GM06990 (cell line): Measurements from ENCODE around the gene AFAP1.

ENCODE experiments used
- DNase-seq: peaks from one replicate; pipeline ENCODE4 v3.0.0-alpha.2; 2011; ENCODE audit not compliant: insufficient read length; ENCODE audit errors: extremely low read depth
- H3K27me3 ChIP-seq: replicated peaks from 2 replicates; pipeline ENCODE4 v1.6.0; 2011; ENCODE audit warnings: low read length; ENCODE audit not compliant: control insufficient read depth, insufficient read depth
- H3K36me3 ChIP-seq: 2 replicates; pipeline ENCODE4 v1.5.1; 2011; ENCODE audit warnings: low read length; ENCODE audit not compliant: control insufficient read depth, insufficient read depth
- H3K4me3 ChIP-seq: replicated peaks from 2 replicates; pipeline ENCODE4 v1.5.1; 2011; ENCODE audit warnings: low read depth, mild to moderate bottlenecking, control low read depth, low read length
- CTCF ChIP-seq: IDR thresholded peaks from 2 replicates; pipeline ENCODE4 v1.5.1; 2011; ENCODE audit warnings: low read length, control low read depth, mild to moderate bottlenecking, inconsistent platforms; ENCODE audit not compliant: insufficient read depth, poor library complexity, severe bottlenecking

The AFAP1 gene

GRCh38 chr4:7806338-7807090, 133.1 kb downstream of the AFAP1 start:
- H3K27me3 ChIP-seq: peaks cover 1% of the 10 kb centered on the region; the same call in 1 of the 2 replicates
- H3K36me3 ChIP-seq: no peaks in the 10 kb centered on the region
- H3K4me3 ChIP-seq: no peak overlapping the region
- TF ChIP-seq CTCF: no peak
- no peak for DNase-seq

GRCh38 chr4:7805533-7806337, 133.9 kb downstream of the AFAP1 start:
- H3K27me3 ChIP-seq: peaks cover 1% of the 10 kb centered on the region; the same call in 1 of the 2 replicates
- no peak for DNase-seq
- H3K36me3 ChIP-seq: no peaks in the 10 kb centered on the region
- H3K4me3 ChIP-seq: no peak overlapping the region
- no peak for TF ChIP-seq CTCF

DNA sequence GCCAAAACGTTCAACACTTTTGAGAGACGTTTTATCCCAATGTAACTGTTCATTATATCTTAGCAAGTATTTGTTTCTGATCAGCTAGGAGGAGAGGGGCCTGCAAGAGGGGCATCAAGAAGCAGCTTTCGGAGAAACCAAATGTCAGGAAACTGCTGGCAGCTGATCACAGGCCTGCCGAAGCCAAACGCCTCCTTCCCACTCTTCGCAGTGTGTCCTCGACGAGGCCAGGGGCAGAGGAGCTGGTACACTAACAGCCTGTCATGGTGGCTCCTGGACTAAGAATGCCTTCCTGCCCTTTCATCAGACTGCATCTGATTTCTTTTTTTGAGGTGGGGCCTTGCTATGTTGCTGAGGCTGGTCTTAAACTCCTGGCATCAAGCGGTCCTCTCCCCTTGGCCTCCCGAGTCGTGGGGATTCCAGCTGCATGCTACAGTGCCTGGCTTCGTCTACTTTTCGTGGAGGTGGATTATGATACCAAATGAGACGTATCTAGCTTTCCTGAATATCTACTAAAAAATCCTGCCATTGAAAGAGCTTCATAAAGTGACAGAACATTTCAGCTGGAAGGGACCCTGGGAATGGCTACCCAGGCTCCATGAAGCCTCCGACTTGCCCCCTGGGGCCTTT, 134.8 kb downstream of the AFAP1 start:
- TF ChIP-seq CTCF: no peak
- no peaks in the 10 kb centered on the region for H3K36me3 ChIP-seq
- peaks cover 1% of the 10 kb centered on the region; the same call in 1 of the 2 replicates for H3K27me3 ChIP-seq
- no peak for DNase-seq
- no peak overlapping the region for H3K4me3 ChIP-seq

- H3K36me3 ChIP-seq: no peaks in the 10 kb centered on the region
- H3K27me3 ChIP-seq: peaks cover 1% of the 10 kb centered on the region; the same call in 1 of the 2 replicates
- no peak overlapping the region for H3K4me3 ChIP-seq
- peak; percentile 45 for DNase-seq
- TF ChIP-seq CTCF: peak; percentile 95
These were observed 135.5 kb downstream of the AFAP1 start for GRCh38 chr4:7803992-7804755.

DNA sequence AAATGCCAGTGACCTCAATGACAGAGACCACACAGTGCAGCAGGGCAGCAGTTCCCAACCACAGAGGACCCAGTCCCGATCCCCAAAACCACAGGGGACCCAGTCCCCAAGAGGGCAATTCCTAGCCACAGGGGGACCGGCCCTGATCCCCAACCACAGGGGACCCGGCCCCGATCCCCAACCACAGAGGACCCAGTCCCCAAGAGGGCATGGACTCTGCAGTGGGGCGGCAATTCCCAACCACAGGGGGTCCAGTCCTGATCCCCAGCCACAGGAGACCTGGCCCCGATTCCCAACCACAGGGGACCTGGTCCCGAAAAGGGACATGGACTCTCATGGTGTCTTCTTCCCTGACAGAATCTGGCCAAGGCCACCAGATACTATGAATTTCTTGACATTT, 136.3 kb downstream of the AFAP1 start:
- no peak overlapping the region for H3K4me3 ChIP-seq
- no peak for TF ChIP-seq CTCF
- peaks cover 1% of the 10 kb centered on the region; the same call in 1 of the 2 replicates for H3K27me3 ChIP-seq
- DNase-seq: no peak
- no peaks in the 10 kb centered on the region for H3K36me3 ChIP-seq
